HFF-Myc (cell line): ENCODE measurements around the gene CDC42EP4.

Source experiments
- DNase-seq: peaks from one replicate; pipeline ENCODE4 v3.0.0-alpha.2; 2011; ENCODE audit warnings: low read depth; ENCODE audit errors: extremely low read depth
- H3K4me3 ChIP-seq: replicated peaks from 2 replicates; pipeline ENCODE4 v1.5.1; 2011; ENCODE audit warnings: low read depth, mild to moderate bottlenecking, control low read depth, low read length
- TF ChIP-seq, protein P1 (sequence below): IDR thresholded peaks from 2 replicates; pipeline ENCODE4 v1.5.1; 2012; ENCODE audit warnings: mild to moderate bottlenecking, low read depth, low read length, control low read depth; ENCODE audit errors: missing control alignments

Gene CDC42EP4

DNA sequence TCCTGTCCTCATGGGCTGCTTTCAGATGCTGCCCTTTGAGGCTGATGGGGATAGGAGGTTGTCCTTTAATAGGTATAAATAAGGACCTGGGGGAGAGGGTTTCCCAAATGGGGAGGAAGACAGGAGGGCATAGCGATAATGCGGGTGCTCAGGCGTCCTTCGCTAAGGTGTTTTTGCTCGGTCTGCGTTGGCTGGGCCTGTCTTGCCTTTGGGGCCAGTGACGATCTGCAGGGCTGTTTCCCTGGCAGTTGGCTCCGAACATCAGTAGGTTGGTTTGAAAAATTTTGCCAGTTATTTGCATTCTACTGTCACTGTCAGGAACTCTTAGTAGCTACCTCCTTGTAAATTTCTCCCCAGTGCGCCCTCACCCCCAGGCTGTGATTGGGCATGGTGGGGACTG, 37.8 kb upstream of the CDC42EP4 start:
- DNase-seq: no peak
- TF ChIP-seq, protein P1, sequence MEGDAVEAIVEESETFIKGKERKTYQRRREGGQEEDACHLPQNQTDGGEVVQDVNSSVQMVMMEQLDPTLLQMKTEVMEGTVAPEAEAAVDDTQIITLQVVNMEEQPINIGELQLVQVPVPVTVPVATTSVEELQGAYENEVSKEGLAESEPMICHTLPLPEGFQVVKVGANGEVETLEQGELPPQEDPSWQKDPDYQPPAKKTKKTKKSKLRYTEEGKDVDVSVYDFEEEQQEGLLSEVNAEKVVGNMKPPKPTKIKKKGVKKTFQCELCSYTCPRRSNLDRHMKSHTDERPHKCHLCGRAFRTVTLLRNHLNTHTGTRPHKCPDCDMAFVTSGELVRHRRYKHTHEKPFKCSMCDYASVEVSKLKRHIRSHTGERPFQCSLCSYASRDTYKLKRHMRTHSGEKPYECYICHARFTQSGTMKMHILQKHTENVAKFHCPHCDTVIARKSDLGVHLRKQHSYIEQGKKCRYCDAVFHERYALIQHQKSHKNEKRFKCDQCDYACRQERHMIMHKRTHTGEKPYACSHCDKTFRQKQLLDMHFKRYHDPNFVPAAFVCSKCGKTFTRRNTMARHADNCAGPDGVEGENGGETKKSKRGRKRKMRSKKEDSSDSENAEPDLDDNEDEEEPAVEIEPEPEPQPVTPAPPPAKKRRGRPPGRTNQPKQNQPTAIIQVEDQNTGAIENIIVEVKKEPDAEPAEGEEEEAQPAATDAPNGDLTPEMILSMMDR: no peak
- no peak overlapping the region for H3K4me3 ChIP-seq

DNA sequence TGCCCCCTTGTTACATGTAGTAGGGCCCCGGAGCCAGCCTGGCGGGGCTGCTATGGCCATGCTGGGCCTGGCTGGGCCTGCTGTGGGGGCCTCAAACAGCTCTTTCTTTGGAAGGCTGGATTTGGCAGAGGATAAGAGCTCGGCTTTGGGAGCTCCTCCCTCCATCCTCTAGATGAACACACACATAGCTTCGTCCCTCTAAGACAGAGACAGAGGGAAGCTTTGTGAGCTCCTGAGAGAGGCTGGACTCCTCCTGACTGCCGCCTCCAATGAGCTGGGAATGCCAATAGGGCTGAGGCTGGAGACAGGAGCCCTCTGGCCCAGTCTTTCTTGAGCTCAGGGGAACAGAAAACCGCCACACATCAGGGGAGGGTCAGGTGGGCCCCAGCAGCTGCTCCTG, 37.3 kb upstream of the CDC42EP4 start:
- DNase-seq: no peak
- no peak overlapping the region for H3K4me3 ChIP-seq
- TF ChIP-seq, protein P1: no peak

DNA sequence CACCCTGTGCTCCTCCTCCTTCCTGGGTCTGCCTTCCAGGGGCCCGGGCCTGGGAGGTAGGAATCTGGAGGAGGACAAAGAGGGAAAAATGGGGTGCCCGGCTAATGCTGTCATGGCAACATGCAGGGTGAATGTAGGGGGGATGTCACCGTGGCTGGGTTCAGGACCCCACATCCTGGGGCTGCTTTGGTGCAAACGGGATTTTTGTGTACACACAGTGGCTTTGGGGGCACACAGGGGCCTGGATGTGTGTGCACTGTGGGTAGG, 37.0 kb upstream of the CDC42EP4 start:
- no peak for DNase-seq
- TF ChIP-seq, protein P1: no peak
- no peak overlapping the region for H3K4me3 ChIP-seq

DNA sequence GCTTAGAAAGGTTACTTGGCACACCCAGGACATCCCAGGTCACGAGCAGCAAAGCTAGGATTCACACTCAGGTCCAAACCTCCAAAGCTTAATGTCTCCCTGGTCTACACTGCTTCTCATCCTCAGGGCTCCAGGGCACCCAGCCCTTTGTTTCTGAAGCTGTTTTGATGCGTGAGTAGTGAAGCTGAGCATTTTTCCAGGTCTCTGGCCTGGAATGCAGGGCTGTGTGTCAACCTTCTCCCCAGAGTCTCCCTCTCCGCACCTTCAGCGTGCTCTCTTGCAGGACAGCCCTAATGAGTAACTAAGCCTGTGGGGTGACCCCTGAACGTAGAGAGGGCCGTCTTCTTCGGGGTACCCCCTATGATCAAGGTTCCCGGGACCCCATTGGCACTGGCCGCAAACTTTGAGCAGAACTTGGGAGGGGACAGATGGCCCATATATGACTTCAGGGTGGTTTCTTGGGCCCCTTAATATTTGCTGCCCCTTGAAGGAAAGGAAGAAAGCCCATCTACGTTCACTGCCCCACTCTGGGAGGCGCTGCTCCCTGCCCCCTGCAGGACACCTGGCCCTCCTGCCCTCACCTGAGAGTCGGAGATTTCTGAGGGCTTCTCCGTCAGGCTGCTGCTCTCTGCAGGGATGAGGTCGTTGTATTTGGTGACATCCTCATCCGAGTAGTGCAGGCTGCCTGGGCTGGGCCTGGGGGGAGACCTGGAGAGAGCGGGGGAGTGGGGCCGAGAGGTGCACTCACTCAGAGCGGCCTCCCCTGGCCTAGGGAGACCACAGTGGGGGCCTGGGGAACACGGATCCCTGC, 36.4 kb upstream of the CDC42EP4 start:
- TF ChIP-seq, protein P1: no peak
- no peak overlapping the region for H3K4me3 ChIP-seq
- DNase-seq: no peak

DNA sequence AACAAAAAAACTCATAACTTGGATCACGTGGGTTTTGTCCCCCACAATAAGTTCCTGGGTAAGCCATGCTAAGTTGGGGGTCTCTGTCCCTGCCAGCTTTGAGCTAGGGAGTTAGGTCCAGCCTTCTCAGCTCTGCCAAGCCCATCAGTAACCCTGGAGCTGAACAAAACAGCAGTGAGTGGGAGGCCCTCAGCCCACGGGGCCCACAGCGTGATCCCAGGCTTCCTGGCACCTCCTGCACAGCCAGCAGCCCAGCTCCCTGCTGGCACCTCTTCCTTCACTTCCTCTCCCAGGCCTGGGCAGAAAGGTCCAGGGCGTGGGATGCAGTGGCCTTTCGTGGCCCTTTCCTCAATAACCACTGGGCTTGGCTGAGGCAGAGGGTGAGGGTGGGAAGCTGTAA, 35.5 kb upstream of the CDC42EP4 start:
- TF ChIP-seq, protein P1: no peak
- DNase-seq: no peak
- H3K4me3 ChIP-seq: no peak overlapping the region

DNA sequence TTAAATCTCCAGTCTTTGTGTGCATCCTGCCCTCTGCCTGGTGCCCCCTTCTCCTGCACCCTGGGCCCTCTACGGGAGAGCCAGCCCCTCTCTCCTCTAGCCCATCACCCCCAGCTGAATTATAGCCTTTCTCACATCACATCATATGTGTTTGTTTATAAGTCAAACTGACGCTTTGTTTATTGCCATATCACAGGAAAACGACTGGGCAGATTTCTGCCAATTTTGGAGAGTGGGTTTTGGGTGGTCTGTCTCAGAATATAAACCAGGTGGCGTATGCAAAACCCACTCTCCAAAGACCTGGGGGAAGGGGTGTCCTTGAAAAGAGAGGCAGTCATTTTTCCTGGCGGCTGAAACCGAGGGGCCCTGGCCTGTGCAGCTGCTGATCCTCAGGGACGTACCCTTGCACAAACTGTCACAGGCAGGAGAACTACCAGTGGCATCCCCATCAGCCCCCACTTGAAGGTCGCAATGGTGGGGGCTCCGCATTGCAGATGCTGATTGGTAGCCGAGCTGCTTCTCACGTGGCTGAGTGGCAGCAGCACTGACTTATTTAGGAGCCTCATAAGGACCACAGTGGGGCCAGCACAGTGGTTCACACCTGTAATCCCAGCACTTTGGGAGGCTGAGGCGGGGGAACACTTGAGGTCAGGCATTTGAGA, 34.8 kb upstream of the CDC42EP4 start:
- no peak for DNase-seq
- no peak overlapping the region for H3K4me3 ChIP-seq
- TF ChIP-seq, protein P1: no peak
